NCI-H345 (cell line): ENCODE measurements around the gene TAS2R43.
"Not testable (repeated sequence)": the region's sequence is repeated elsewhere in the genome, so short reads cannot be mapped to it uniquely, and the experiment has no call there.

Source experiments
- DNase-seq: peaks from one replicate; lab custom pipeline; 2025; lab: John Stamatoyannopoulos, UW

The TAS2R43 gene, protein sequence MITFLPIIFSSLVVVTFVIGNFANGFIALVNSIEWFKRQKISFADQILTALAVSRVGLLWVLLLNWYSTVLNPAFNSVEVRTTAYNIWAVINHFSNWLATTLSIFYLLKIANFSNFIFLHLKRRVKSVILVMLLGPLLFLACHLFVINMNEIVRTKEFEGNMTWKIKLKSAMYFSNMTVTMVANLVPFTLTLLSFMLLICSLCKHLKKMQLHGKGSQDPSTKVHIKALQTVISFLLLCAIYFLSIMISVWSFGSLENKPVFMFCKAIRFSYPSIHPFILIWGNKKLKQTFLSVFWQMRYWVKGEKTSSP

DNA sequence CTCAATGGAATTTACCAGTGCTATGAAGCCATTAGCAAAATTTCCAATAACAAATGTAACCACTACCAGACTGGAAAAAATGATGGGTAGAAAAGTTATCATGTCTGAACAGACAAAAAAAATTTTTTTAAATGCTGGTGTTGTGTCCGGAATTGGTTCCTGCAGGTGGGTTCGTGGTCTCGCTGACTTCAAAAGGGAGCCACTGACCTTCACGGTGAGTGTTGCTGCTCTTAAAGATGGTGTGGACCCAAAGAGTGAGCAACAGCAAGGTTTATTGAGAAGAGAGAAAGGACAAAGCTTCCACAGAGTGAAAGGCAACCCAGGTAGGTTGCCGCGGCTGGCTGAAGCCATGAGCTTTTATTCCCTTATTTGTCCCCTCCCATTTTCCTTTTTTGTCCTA, at the start of gene TAS2R43:
Gene TAS2R43, minus strand, starts transcription at position 186 of the 400 bp plus-strand sequence. Its CDS starts 84 bp downstream, at position 102.
- DNase-seq: no peak

DNA sequence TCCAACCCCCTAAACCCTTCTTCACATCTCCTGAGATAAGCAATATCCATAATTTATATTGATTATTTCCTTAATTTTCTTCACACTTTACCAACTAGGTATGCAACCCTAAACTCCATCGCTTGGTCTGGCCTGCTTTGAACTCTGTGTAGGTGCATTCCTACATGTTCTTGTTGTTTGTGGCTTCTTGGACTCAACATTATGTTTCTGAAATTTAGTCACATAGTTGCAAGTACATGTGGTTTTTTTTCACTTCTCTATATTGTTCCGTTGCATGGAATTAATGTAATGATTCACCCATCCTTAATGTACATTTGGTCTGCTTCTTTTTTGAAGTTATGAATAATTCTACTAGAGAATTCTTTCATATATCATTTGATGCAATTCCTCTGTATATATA, 44.0 kb upstream of the TAS2R43 start:
- DNase-seq: no peak

DNA sequence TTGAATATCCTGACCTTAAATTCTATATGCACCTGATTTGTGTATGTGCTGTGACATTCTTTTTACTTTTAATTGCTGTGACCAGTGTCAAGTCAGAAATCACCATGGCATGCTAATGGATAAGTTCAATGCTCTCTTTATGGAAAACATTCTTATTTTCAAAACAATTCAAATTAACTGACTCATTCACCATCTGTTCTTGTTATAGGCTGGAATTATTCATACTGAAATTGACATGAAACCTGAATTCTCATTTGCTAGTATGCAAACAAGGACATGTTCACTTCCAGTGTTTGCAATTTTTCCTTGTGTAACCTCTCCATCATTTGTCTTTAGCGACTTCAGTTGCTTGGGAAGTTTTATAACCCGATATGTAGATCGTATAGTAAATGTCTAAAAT, 42.2 kb upstream of the TAS2R43 start, which contains the start of gene TAS2R30:
Gene TAS2R30, minus strand, starts transcription at position 340 of the 400 bp plus-strand sequence. CDS start 400 bp downstream, outside the sequence.
- no peak for DNase-seq

DNA sequence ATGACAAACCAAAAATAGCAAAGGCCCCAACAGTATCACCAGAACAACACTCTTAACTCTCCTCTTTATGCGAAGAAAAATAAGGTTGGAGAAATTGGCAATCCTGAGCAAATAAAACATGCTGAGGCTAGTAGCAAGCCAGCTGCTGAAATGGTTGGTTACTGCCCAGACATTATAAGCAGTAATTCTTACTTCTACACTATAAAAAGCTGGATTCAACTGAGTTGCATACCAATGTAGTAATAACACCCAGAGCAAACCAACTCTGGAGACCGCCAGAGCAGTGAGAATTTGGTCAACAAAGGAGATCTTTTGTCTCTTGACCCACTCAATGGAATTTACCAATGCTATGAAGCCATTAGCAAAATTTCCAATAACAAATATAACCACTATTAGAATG, 41.7 kb upstream of the TAS2R43 start:
- DNase-seq: no peak

DNA sequence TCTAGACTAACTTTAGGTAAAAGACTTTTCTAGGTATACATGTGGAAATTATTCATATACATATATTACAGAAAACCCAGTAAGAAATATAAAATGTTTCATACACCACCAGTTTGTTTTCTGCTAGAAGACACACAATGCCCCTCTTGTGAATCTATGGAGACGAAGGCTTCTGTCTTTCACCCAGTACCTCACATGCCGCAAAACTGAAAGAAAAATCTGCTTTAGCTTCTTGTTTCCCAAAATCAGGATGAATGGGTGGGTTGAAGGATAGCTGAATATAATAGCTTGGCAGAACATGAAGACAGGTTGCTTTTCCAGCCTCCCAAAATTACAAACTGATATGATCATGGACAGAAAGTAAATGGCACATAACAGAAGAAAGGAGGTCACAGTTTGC, 41.0 kb upstream of the TAS2R43 start:
- DNase-seq: no peak

DNA sequence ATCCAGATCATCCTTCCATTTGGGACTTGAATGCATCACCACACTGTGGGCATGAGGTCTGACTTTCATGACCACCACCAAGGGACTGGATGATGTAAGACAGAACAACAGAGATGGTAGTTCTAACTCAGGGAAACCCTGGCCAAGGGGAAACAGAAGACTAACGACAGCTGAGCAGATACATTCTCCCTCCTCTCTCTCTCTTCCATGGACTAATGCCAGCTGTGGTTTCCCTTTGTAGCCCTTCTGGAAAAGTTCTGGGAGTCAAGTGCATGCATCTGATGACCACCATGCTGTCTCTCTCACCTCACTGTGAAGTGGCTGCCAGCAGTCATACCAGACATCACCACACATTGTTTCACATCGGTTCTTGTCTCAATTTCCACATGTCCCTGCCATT, 38.9 kb upstream of the TAS2R43 start:
- DNase-seq: no peak

DNA sequence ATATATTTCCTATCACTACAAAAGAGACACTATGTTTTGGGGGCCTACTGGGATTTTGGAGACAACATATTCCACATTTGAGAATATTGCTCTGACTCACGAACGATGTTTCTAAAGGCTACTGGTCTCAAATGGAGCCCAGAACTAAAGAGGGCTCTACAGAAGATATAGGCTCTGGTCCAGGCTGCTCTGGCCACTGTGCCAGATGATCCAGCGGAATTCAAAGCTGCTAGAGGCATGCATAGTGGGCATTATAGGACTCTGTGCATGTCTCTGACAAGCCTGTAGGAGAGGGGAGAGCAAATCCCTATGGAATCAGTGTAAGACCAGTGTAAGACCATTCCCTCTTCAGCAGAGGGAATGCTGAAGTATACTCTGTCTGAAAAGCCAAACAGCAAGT, 38.3 kb upstream of the TAS2R43 start:
- DNase-seq: no peak

DNA sequence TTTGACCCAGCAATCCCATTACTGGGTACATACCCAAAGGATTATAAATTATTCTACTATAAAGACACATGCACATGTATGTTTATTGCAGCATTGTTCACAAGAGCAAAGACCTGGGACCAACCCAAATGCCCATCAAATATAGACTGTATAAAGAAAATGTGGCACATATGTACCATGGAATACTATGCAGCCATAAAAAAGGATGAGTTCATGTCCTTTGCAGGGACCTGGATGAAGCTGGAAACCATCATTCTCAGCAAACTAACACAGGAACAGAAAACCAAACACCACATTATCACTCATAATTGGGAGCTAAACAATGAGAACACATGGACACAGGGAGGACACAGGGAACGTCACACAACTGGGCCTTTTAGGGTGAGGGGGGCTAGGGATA, 22.0 kb upstream of the TAS2R43 start:
- not testable (repeated sequence) for DNase-seq

DNA sequence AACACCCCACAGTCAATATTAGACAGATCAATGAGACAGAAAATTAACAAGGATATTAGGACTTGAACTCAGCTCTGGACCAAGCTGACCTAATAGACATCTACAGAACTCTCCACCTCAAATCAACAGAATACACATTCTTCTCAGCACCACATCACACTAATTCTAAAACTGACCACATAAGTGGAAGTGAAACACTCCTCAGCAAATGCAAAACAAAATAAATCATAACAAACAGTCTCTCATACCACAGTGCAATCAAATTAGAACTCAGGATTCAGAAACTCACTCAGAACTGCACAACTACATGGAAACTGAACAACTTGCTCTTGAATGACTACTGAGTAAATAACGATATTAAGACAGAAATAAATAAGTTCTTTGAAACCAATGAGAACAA, 19.1 kb upstream of the TAS2R43 start:
- not testable (repeated sequence) for DNase-seq

DNA sequence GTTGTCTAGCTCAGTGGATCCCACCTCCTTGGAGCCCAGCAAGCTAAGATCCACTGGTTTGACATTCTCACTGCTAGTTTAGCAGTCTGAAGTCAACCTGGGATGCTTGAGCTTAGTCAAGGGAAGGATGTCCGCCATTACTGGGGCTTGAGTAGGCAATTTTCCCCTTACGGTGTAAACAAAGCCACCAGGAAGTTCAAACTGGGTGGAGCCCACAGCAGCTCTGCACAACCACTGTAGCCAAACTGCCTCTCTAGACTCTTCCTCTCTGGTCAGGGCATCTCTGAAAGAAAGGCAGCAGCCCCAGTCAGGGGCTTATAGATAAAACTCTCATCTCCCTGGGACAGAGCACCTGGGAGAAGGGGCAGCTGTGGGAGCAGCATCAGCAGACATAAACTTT, 16.7 kb upstream of the TAS2R43 start:
- DNase-seq: no peak

DNA sequence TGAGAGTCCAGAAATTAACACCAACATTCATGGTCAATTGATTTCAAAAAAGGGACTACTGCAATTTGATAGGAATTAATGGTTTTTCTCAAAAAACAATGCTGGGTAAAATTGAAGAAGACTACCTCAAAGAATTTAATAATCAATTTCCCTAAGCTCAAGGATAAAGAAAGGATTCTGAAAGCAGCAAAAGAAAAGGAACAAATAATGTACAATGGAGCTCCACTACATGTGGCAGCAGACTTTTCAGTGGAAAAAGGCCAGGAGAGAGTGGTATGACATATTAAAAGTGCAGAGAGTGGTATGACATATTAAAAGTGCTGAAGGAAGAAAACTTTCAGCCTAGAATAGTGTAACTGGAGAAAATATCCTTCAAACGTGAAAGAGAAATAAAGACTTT, 15.6 kb upstream of the TAS2R43 start:
- DNase-seq: no peak

DNA sequence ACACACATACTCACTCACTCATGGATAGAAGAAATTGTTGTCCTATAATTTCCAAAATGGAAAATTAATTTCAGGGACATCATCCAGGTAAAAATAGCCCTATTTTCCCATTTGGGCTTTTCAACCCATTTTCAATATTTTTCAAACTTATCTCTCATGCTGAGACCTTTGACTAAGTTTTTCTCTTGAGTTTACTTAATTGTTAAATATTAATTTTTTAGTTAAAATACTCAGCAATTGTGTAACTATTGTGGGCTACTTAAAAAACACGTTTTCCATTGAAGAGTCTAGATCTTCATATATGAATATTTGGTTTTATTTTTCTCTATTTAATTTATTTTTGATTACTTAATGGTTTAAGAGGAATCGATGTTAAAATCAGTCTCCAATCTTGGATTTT, 14.2 kb upstream of the TAS2R43 start:
- DNase-seq: no peak

DNA sequence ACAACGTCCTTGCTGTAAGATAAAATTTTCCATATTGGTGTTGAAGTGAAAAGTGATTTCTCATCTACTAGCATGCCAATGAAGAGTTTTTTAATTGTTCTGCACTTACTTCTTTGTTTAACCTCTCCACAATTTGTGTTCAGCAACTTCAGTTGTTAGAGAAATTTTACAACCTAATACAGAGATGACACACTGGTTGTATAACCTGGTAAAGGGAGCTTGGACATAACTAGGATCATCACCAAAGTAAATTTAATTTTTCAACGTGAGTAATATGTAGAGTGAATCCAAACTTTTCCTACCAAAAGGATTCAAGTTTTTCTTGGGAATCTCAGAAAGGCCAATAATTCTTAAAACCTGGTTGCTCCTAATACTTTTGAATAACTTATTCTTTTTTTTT, 13.4 kb upstream of the TAS2R43 start:
- DNase-seq: no peak

DNA sequence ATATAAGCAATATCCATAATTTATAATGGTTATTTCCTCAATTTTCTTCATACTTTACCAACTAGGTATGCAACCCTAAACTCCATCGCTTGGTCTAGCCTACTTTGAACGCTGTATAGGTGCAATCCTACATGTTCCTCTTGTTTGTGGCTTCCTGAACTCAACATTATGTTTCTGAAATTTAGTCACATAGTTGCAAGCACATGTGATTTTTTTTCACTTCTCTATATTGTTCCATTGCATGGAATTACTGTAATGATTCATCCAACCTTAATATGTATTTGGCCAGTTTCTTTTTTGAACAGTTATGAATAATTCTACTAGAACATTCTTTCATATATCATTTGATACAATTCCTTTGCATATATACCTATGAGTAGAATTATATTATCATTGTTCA, 2.8 kb upstream of the TAS2R43 start:
- DNase-seq: not testable (repeated sequence)

DNA sequence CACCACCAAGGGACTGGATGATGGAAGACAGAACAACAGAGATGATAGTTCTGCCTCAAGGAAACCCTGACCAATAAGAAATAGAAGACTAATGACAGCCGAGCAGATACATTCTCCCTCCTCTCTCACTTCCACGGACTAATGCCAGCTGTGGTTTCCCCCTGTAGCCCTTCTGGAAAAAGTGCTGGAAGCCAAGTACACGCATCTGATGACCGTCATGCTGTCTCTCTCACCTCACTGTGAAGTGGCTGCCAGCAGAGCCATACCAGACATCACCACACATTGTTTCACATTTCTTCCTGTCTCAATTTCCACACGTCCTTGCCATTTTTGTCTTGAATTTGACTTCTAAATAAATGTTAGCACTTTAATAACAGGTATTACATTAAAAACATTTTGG, 2.9 kb downstream of the TAS2R43 start:
- no peak for DNase-seq

DNA sequence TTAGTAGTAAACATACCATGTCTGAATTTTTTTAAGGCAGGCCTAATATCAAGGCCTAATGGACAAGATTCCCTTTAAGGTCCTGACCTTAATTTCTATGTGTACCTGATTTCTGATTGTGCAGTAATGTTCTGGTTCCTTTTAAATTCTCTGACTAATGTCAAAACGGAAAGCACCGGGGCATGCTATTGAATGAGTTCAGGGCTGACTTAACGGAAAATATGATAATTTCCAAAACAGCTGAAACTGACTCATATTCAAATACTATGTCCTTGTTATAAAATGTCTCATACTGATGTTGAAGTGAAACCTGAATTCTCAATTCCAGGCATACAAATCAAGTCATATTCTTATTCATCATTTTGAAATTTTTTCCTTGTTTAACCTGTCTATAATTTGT, 6.7 kb downstream of the TAS2R43 start:
- no peak for DNase-seq

DNA sequence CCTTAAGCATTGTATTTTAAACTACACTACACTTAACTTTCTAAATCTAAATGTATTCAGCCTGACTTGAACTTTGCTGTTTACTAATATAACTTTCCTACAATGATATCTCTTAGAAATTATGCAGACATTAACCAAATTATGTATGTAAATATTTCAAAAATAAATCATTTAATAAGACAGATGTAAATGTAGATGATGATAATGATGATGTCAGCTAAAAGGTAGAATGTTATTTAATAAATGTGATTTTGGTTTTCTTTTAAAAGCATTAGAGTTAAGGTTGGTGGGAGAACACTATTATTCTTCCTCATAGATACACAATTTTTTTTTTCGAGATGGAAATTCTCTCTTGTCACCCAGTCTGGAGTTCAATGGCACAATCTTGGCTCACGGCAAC, 10.1 kb downstream of the TAS2R43 start:
- DNase-seq: no peak

DNA sequence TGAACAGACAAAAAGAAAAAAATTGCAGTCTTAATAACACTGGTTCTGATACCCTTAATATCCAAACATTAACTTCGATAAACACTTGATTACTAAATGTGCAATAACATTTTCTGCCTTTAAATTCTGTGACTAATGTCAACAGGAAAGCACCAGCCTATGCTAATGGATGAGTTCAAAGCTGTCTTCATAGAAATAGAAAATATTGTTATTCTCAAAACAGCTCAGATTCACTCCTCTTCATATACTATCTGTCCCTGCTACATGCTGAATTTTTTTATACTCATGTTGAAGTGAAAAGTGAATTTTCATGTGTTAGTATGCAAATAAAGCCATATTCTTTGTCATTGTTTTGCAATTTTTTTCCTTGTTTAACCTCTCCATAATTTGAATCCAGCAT, 13.9 kb downstream of the TAS2R43 start:
- DNase-seq: no peak

DNA sequence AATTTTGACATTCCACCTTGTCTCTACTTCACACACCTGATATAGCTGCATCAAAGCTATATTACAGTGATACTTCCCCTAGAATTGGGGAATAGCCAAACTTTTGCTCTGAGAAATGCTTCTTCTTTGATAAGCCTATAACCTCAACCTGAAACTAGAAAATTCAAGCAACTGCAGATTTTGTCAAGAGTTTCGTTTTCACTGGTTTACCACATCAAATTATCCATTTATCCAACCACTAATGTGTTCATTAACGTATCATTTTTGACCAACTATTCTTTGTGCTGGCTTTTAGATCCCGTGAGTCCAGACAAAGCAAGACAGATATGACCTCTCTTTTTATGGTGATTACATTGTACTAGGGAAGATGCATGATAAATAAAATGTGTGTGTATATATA, 16.5 kb downstream of the TAS2R43 start:
- no peak for DNase-seq

DNA sequence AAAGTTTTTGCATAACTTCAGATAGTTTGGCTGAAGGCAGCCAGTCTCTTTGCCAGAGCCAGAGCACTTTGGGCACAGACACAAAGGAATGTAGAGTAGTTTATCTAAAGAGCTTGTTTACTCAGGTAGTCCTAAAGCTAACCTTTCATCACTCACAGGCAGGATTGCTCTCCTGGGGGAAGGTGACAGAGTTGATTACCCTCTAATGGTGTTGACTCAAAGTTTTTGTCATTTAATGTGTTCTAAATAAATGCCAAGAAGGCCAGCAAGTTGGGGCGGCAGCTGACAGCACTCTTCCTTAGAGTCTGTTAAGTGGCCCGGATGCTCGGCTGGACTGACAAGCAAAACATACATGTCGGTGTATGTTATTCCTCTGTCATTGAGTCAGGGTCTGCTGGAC, 20.7 kb downstream of the TAS2R43 start:
- DNase-seq: no peak

DNA sequence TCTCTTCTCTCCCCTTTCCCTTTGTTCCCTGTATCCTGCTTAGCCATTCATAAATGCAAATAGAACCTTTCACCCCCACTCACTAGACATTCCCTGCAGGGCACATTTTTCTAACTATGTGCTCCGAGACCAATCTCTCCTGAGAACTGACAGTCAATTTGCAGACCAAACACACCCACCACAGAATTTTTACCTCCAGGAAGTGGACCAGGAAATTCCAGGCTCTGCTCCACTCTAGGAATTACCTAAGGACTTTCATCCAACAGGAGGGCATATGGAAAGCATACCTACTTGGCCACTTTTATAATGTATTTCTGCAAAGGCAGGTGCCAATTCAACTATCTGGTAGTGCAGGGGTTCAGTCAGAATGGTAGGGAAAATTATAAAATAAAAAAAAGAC, 21.1 kb downstream of the TAS2R43 start:
- DNase-seq: no peak

DNA sequence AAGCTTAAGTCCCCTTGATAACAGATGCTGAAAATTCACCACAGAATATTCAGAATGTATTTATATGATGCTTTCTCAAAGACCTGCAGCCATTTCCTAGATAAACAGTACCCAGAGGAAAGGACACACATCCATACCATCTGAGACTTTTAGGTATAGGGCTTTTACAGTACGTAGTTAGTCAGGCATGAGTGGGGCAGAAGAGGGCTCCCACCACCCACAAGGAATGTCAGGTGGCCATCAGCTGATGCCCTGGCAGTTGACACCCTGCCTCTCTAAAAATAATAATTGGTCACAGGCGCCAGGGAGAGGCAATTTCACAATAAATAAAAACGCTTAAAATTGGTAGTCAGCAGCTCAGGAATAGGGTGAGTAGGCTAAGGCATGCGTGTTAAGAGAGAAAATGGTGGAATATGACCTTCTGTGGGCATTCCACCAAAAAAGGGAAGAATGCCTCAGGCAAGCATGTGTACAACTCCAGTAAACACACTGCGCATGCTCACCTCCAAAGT, 22.2 kb downstream of the TAS2R43 start:
- no peak for DNase-seq

DNA sequence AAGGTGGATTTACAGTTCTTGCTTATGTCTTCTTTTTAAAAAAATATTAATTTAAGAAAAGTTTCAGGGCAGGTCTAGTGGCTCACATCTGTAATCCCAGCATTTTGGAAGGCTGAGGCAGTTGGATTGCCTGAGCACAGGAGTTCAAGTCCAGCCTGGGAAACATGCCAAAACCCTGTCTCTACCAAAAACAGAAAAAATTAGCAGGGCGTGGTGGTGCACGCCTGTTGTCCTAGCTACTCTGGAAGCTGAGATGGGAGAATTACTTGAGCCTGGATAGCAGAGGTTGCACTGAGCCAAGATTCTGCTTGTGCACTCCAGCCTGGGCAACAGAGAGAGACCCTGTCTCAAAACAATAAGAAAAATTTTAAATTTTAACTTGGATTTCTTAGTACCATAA, 24.6 kb downstream of the TAS2R43 start:
- peak; percentile 15 for DNase-seq

DNA sequence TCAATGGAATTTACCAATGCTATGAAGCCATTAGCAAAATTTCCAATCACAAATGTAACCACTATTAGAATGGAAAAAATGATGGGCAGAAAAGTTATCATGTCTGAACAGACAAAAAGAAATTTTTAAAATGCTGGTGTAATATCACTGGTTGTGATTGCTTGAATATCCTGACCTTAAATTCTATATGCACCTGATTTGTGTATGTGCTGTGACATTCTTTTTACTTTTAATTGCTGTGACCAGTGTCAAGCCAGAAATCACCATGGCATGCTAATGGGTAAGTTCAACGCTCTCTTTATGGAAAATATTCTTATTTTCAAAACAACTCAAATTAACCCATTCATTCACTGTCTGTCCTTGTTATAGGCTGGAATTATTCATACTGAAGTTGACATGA, 29.9 kb downstream of the TAS2R43 start, which contains the start of gene TAS2R46:
Gene TAS2R46, minus strand, starts transcription at position 101 of the 400 bp plus-strand sequence. Its CDS starts 0 bp downstream, at position 101.
- not testable (repeated sequence) for DNase-seq
